Transverse colon (tissue), 4 donors: ENCODE measurements around the gene SMPD2.
A peak's percentile ranks its signal among the peaks of the same experiment; 100 is the strongest.

ENCODE experiments used
- POLR2AphosphoS5 ChIP-seq, 3 donors: sonication (generic); formaldehyde crosslinking; IDR thresholded peaks; one replicate each; pipeline ENCODE4 v1.6.1; 2016; ENCODE audit warnings: antibody characterized with exemption in 3 of 3
- TF ChIP-seq, protein P1 (sequence below), 5 experiments: fragments of 200-600 bp in 3 of 5; fragments of 450-650 bp in 2 of 5; sonication (generic) in 3 of 5; IDR thresholded peaks; 1 replicate in 2 of 5; 2 replicates in 3 of 5; pipeline ENCODE4 v1.5.1; 2016 to 2017; ENCODE audit warnings: antibody characterized with exemption in 5 of 5, inconsistent platforms in 3 of 5, mild to moderate bottlenecking in 2 of 5, moderate library complexity in 1 of 5

DNA sequence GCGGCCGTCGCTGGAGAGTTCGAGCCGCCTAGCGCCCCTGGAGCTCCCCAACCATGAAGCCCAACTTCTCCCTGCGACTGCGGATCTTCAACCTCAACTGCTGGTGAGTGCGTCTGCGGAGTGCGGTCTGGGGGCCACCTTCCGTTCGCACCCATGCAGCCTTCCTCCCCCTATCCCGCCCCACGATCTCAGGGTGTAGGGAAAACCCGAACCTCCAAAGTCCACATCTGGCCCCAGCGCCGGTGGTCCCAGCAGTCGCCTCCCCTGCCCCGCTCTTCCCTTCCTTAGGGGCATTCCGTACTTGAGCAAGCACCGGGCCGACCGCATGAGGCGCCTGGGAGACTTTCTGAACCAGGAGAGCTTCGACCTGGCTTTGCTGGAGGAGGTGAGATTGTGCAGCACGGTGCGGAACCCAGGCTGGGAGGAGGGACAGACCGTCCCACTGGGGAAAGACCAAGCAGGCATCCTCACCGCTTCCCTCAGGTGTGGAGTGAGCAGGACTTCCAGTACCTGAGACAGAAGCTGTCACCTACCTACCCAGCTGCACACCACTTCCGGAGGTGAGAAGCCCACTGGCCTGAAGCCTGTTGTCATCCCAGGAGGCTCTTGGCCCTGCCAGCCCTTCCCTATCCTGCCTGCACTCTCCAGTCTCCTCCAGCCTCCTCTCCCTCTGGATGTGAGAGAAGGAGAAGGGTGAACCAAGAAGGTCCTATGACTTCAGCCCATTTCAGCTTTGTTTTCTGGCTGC, 719 bp downstream of the SMPD2 start:
- TF ChIP-seq, protein P1, sequence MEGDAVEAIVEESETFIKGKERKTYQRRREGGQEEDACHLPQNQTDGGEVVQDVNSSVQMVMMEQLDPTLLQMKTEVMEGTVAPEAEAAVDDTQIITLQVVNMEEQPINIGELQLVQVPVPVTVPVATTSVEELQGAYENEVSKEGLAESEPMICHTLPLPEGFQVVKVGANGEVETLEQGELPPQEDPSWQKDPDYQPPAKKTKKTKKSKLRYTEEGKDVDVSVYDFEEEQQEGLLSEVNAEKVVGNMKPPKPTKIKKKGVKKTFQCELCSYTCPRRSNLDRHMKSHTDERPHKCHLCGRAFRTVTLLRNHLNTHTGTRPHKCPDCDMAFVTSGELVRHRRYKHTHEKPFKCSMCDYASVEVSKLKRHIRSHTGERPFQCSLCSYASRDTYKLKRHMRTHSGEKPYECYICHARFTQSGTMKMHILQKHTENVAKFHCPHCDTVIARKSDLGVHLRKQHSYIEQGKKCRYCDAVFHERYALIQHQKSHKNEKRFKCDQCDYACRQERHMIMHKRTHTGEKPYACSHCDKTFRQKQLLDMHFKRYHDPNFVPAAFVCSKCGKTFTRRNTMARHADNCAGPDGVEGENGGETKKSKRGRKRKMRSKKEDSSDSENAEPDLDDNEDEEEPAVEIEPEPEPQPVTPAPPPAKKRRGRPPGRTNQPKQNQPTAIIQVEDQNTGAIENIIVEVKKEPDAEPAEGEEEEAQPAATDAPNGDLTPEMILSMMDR (IDR thresholded peaks at IDR 0.05) = peak in 3 of 5 experiments; percentile 15 to 49 (median 45)
- no peak for TF ChIP-seq POLR2AphosphoS5 (IDR thresholded peaks at IDR 0.05)
